Endothelial cell of umbilical vein (primary cell): ENCODE data around the gene BRD1. TPM values are rescaled to one million over a fixed set of nuclear protein-coding genes. Genes with fewer than 3 reads are reported as not detected.

Experiments used
- BruUV-seq: library from RNA; stranded (reverse); fragments of 400-500 nt; replicated peaks from 2 replicates; lab custom pipeline; 2021; lab: Mats Ljungman, UMichigan
- CTCF ChIA-PET: fragments of 300-600, 350-600 bp; sonication (Branson Sonifier 250); formaldehyde crosslinking; loops from one replicate; lab custom pipeline; 2021; ENCODE audit warnings: antibody characterized with exemption, inconsistent platforms; lab: Charles Lee
- POLR2A ChIA-PET: fragments of 300-600, 350-600 bp; sonication (Branson Sonifier 250); formaldehyde crosslinking; loops from one replicate; lab custom pipeline; 2021; ENCODE audit warnings: antibody characterized with exemption, inconsistent platforms; lab: Charles Lee
- DNase-seq: peaks from one replicate; pipeline ENCODE4 v3.0.0-alpha.2; 2011; ENCODE audit warnings: low read depth, low spot score
- FAIRE-seq: peaks from 2 replicates; lab custom pipeline; 2011; peaks lifted over from hg19 to GRCh38; lab: Jason Lieb, UNC
- H2AFZ ChIP-seq: 2 replicates; pipeline ENCODE4 v1.6.0; 2012; ENCODE audit warnings: low read depth, low read length, control low read depth, inconsistent platforms
- H3K27ac ChIP-seq: 2 replicates; pipeline ENCODE4 v1.5.1; 2011; ENCODE audit warnings: low read depth, mild to moderate bottlenecking, control low read depth, low read length, moderate library complexity; ENCODE audit not compliant: insufficient read depth
- H3K27me3 ChIP-seq, 2 experiments: 2 replicates each; pipeline versions ENCODE4 v1.6.0 to v1.6.1; 2011; ENCODE audit warnings: low read length in 2 of 2, mixed read lengths in 1 of 2; ENCODE audit not compliant: control insufficient read depth in 2 of 2, insufficient read depth in 2 of 2
- H3K36me3 ChIP-seq, 2 experiments: 2 replicates in 1 of 2; 3 replicates in 1 of 2; pipeline ENCODE4 v1.5.1; 2011; ENCODE audit warnings: low read length in 2 of 2, mild to moderate bottlenecking in 1 of 2, moderate library complexity in 1 of 2; ENCODE audit not compliant: control insufficient read depth in 2 of 2, insufficient read depth in 2 of 2; ENCODE audit errors: extremely low read depth in 1 of 2
- H3K4me1 ChIP-seq: 3 replicates; pipeline ENCODE4 v1.5.1; 2011; ENCODE audit warnings: mild to moderate bottlenecking, low read length; ENCODE audit not compliant: control insufficient read depth, insufficient read depth; ENCODE audit errors: extremely low read depth
- H3K4me2 ChIP-seq: 2 replicates; pipeline ENCODE4 v1.6.1; 2011; ENCODE audit warnings: low read length, control low read depth, mixed read lengths; ENCODE audit not compliant: insufficient read depth
- H3K4me3 ChIP-seq, 3 experiments: fragments of 200-600 bp in 1 of 3; sonication (generic), shearing (Covaris generic) in 1 of 3; replicated peaks in 1 of 3; 2 replicates each; pipeline ENCODE4 v1.5.1; 2011 to 2016; ENCODE audit warnings: control low read depth in 3 of 3, low read length in 3 of 3, mild to moderate bottlenecking in 2 of 3, inconsistent platforms in 1 of 3, low read depth in 1 of 3, moderate library complexity in 1 of 3; ENCODE audit not compliant: insufficient read depth in 1 of 3
- H3K79me2 ChIP-seq: 2 replicates; pipeline ENCODE4 v1.6.0; 2012; ENCODE audit warnings: low read length, inconsistent platforms; ENCODE audit not compliant: control insufficient read depth, insufficient read depth
- H3K9ac ChIP-seq: replicated peaks from 2 replicates; pipeline ENCODE3; 2011; ENCODE audit warnings: low read length, control low read depth; ENCODE audit not compliant: insufficient read depth; ENCODE audit errors: extremely low read depth
- H3K9me1 ChIP-seq: replicated peaks from 3 replicates; pipeline ENCODE4 v1.6.0; 2011; ENCODE audit warnings: mild to moderate bottlenecking, low read length; ENCODE audit not compliant: control insufficient read depth, insufficient read depth; ENCODE audit errors: extremely low read depth
- H3K9me3 ChIP-seq: replicated peaks from 2 replicates; pipeline ENCODE4 v1.5.1; 2012; ENCODE audit warnings: low read length, inconsistent platforms; ENCODE audit not compliant: control insufficient read depth, insufficient read depth
- H4K20me1 ChIP-seq: replicated peaks from 2 replicates; pipeline ENCODE3; 2011; ENCODE audit warnings: mild to moderate bottlenecking, low read length; ENCODE audit not compliant: control insufficient read depth, insufficient read depth; ENCODE audit errors: extremely low read depth
- EZH2 ChIP-seq: IDR thresholded peaks from 2 replicates; pipeline ENCODE4 v1.6.1; 2012; ENCODE audit warnings: borderline replicate concordance, low read depth, mild to moderate bottlenecking, moderate library complexity, low read length, inconsistent platforms; ENCODE audit not compliant: severe bottlenecking
- GATA2 ChIP-seq: IDR thresholded peaks from 2 replicates; pipeline ENCODE4 v1.7.0; 2011; ENCODE audit warnings: low read depth, mild to moderate bottlenecking, moderate library complexity, mixed read lengths, low read length; ENCODE audit not compliant: insufficient read length, insufficient read depth
- MYC ChIP-seq: IDR thresholded peaks from one replicate; pipeline ENCODE4 v1.6.1; 2011; ENCODE audit warnings: mild to moderate bottlenecking, low read depth, low read length
- dilution Hi-C: fragments of 300-500 bp; cut with MboI; formaldehyde crosslinking; loops from one replicate; pipeline ENCODE4 v1.15.0; 2019; ENCODE audit warnings: low sequenced_read_pairs; ENCODE audit not compliant: extremely low pct_ligation_motif_present
- intact Hi-C: fragments of 100-400 bp; cut with micrococcal nuclease; formaldehyde crosslinking; loops from one replicate; pipeline ENCODE4 v1.10.0; 2022
- polyA plus RNA-seq, 4 experiments: library from polyadenylated mRNA; depleted of rRNA in 3 of 4; stranded (reverse) in 3 of 4; unstranded in 1 of 4; fragments of >200 nt; gene quantifications; 2 replicates each; pipeline versions ENCODE4 v1.2.1 to v1.2.3, GENCODE V29; 2011 to 2012; ENCODE audit warnings: missing spikeins in 1 of 4
- total RNA-seq: library from RNA; stranded (reverse); gene quantifications from 2 replicates; pipeline ENCODE4 v1.2.3, GENCODE V29; 2021

BRD1 gene
- total and polyA plus RNA-seq, 2 donors (not counting 3 experiments of a cell fraction or from before 2014, with no cell fraction given) = 8.1 to 41.1 TPM

DNA sequence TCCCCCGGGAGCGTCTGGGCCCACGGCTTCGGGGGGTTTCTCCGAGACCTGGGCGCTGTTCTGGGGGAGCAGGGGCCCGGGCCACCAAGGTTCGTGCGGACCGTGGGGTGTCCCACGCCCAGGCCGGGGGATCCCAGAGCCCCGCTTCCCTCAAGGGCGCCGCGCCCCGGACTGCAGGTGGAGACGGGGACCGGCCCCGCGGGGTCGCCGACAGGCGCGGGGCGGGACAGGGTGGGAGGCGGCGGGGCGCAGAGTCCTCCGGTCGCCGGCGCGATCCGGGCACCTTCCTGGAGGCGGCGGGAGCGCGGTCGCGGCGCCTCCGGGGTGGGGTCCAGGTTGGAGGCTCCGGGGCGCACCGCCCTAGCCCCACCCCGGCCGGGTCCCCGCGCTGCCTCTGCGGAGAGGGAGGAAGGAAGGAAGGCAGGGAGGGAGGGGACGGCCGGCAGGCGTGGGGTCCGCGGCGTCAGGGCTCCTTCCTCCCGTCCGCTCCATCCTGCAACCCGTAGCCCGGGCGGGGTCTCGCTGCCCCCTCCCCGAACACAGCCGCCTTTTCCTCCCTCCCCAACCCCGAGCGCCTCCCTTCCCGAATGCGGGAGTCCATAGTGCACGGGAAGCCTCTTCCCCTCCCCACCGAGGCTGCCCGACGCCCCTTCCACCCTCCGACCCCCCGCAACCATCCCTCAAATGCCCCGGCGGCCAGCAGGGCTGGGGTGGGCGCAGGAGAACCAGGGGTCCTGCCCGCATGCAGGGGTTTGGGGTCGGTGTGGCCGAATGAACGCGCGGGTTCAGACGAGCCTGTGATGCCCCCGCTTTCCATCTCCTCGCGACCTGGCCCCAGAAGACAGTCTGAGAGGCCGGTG, 21.7 kb upstream of the BRD1 start:
- Histone ChIP-seq H4K20me1 (no peaks in the 10 kb centered on the region), H3K27ac (no peak overlapping the region), H3K9ac (no peak overlapping the region), H3K36me3 (no peaks in the 10 kb centered on the region), H3K4me1 (peaks cover 5% of the 10 kb centered on the region), H3K9me1 (no peaks in the 10 kb centered on the region), H3K4me3 (peak overlapping the region in 1 of 3 experiments; percentile 28), H2AFZ (peak overlapping the region; percentile 29), H3K9me3 (no peaks in the 10 kb centered on the region), H3K4me2 (no peak overlapping the region), H3K27me3 (peaks cover 34 to 48% of the 10 kb centered on the region in 2 experiments), H3K79me2 (peaks cover 4% of the 10 kb centered on the region)
- ChIA-PET POLR2A (no interaction called here), CTCF (no interaction called here)
- DNase-seq (no peak), FAIRE-seq (no peak)
- no TSS peak for BruUV-seq
- TF ChIP-seq EZH2 (peak; percentile 94), MYC (no peak), GATA2 (no peak)
- intact Hi-C loops (loop anchor here (5.0 kb wide), 1 partner anchor 263 kb away; no protein-coding TSS in a partner anchor), dilution Hi-C loops (no loop called here)

- Histone ChIP-seq H3K4me1 (peaks cover 5% of the 10 kb centered on the region), H2AFZ (no peak overlapping the region), H3K36me3 (no peaks in the 10 kb centered on the region), H4K20me1 (no peaks in the 10 kb centered on the region), H3K9ac (no peak overlapping the region), H3K4me3 (peak overlapping the region in 1 of 3 experiments; percentile 28), H3K9me3 (no peaks in the 10 kb centered on the region), H3K9me1 (no peaks in the 10 kb centered on the region), H3K27ac (no peak overlapping the region), H3K27me3 (peaks cover 35 to 52% of the 10 kb centered on the region in 2 experiments), H3K4me2 (no peak overlapping the region), H3K79me2 (no peaks in the 10 kb centered on the region)
- no peak for DNase-seq
- TF ChIP-seq GATA2 (no peak), EZH2 (peak; percentile 62)
- ChIA-PET POLR2A (no interaction called here), CTCF (no interaction called here)
- dilution Hi-C loops (no loop called here), intact Hi-C loops (no loop called here)
- FAIRE-seq = no peak
- BruUV-seq = no TSS peak
These were observed 21.1 kb upstream of the BRD1 start for GRCh38 chr22:49848690-49849160.
